ENCODE results near the gene PPP2R5C.

PPP2R5C gene

DNA sequence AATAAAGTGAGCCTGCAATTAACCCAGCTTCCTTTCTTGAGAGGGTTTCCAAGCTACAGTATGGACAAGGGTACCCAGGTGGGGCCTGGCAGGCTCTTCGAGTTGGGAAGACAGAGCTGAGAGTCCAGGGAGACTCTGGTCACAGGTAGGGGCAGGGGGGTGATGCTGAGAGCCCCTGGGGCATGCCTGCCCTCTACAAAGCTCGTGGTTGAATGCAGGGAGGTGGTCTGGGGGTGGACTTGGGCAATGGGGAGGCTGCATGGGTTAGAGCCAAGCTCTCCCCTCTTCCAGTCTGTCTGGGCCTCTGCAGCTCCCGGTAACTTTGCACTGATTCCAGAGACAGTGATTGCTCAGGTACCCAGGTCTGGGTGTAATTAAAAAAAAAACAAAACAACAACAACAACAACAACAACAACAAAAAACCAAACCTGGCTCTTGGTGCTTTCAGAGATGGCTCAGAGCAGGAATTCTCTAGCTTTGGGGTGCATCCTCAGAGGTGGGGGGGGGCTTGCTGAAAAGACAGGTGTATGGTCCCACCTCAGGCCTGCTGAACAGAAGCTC lies 30.8 kb upstream of the PPP2R5C start:
- Histone ChIP-seq H3K36me3 (ENCODE audit: control insufficient read depth in 2 of 2, insufficient read depth in 1 of 2, low read length in 2 of 2) (no peaks in the 10 kb centered on the region), H3K9me3 (ENCODE audit: control insufficient read depth, insufficient read depth, low read depth, low read length) (no peaks in the 10 kb centered on the region), H3K4me3 (ENCODE audit: low read depth, low read length) (no peak overlapping the region), H3K4me1 (ENCODE audit: control insufficient read depth, insufficient read depth, low read length) (no peaks in the 10 kb centered on the region), H3K27ac (ENCODE audit: extremely low read depth, low read depth, low read length) (no peak overlapping the region)
- ChIA-PET CTCF (interaction anchor here (0.6 to 1.4 kb wide), 6 partner anchors 9 to 586 kb away, joined by 3 to 7 read pairs (median 4); no protein-coding TSS in a partner anchor), POLR2A (interaction anchor here (0.5 to 1.3 kb wide), 3 partner anchors 16 to 392 kb away, joined by 3 read pairs; no protein-coding TSS in a partner anchor)
- TF ChIP-seq ZNF350 (tag by site-specific recombination; IDR thresholded peaks at IDR 0.05) = no peak
- no peak for TF ChIP-seq ZFP41 (tag by site-specific recombination; IDR thresholded peaks at IDR 0.05; ENCODE audit: borderline replicate concordance)
- no peak for TF ChIP-seq TCF7L2 (IDR thresholded peaks at IDR 0.05; ENCODE audit: borderline replicate concordance, low read depth, low read length)
- TF ChIP-seq ZNF114 (tag by site-specific recombination; IDR thresholded peaks at IDR 0.05) = no peak
- TF ChIP-seq RBAK (tag by site-specific recombination; IDR thresholded peaks at IDR 0.05) = no peak
- no peak for TF ChIP-seq ZSCAN23 (tag by site-specific recombination; IDR thresholded peaks at IDR 0.05)
- TF ChIP-seq ZNF16 (tag by site-specific recombination; IDR thresholded peaks at IDR 0.05; ENCODE audit: low read depth) = no peak
- TF ChIP-seq ZNF266 (tag by site-specific recombination; IDR thresholded peaks at IDR 0.05; ENCODE audit: low read depth) = no peak
- TF ChIP-seq, protein P1, sequence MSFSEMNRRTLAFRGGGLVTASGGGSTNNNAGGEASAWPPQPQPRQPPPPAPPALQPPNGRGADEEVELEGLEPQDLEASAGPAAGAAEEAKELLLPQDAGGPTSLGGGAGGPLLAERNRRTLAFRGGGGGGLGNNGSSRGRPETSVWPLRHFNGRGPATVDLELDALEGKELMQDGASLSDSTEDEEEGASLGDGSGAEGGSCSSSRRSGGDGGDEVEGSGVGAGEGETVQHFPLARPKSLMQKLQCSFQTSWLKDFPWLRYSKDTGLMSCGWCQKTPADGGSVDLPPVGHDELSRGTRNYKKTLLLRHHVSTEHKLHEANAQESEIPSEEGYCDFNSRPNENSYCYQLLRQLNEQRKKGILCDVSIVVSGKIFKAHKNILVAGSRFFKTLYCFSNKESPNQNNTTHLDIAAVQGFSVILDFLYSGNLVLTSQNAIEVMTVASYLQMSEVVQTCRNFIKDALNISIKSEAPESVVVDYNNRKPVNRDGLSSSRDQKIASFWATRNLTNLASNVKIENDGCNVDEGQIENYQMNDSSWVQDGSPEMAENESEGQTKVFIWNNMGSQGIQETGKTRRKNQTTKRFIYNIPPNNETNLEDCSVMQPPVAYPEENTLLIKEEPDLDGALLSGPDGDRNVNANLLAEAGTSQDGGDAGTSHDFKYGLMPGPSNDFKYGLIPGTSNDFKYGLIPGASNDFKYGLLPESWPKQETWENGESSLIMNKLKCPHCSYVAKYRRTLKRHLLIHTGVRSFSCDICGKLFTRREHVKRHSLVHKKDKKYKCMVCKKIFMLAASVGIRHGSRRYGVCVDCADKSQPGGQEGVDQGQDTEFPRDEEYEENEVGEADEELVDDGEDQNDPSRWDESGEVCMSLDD (tag by site-specific recombination; IDR thresholded peaks at IDR 0.05) = no peak

DNA sequence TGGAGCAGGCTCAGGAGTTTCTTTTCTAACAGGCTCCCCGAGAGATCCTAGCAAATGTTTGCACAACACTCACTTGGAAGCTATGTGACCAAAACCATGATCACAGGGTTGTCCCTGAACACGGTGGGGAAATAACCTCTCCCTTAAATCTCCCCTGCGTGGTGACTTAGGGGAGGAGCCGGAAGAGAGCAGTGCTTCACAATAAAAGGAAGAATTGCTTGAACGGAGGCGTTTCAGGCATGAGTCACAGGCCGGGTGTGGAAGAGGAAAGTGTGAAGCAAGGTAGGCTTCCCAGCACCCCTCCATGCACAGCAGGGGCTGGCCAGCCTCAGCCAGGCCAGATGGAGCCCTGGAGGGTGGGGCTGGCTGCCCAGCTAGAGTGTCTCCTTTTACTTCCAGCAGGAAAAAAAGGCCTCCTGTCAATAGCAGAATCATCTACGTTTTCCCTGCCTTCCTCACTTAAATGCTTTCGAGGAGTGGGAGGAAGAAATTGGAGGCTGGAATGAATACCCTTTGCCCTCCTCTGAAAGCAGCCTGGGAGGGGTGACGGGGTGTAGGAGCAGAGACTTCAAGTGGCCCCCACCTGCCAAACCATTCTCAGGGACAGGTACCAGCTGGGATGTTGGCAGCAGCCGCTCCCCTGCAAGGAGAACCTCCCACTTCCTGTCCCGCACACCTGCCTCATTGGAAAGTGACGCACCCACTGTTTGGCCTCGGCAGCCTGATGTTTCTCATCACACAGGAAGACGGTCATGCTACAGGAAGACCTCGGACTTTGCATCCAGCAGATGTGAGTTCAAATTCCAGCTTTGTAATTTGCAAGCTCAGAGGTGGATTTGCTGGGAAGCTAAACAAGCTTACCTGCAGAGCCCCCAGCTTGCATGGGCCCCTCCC lies 30.1 kb upstream of the PPP2R5C start:
- Histone ChIP-seq H3K9me3 (ENCODE audit: control insufficient read depth, insufficient read depth, low read depth, low read length) (no peaks in the 10 kb centered on the region), H3K27ac (ENCODE audit: extremely low read depth, low read depth, low read length) (no peak overlapping the region), H3K4me1 (ENCODE audit: control insufficient read depth, insufficient read depth, low read length) (no peaks in the 10 kb centered on the region), H3K4me3 (ENCODE audit: low read depth, low read length) (no peak overlapping the region), H3K36me3 (ENCODE audit: control insufficient read depth in 2 of 2, insufficient read depth in 1 of 2, low read length in 2 of 2) (no peaks in the 10 kb centered on the region)
- CTCF ChIA-PET = interaction anchor here (0.6 to 1.4 kb wide), 7 partner anchors 10 to 585 kb away, joined by 3 to 7 read pairs (median 4); no protein-coding TSS in a partner anchor
- POLR2A ChIA-PET = interaction anchor here (0.5 to 1.3 kb wide), 3 partner anchors 15 to 392 kb away, joined by 3 read pairs; no protein-coding TSS in a partner anchor
- TF ChIP-seq, protein P2, sequence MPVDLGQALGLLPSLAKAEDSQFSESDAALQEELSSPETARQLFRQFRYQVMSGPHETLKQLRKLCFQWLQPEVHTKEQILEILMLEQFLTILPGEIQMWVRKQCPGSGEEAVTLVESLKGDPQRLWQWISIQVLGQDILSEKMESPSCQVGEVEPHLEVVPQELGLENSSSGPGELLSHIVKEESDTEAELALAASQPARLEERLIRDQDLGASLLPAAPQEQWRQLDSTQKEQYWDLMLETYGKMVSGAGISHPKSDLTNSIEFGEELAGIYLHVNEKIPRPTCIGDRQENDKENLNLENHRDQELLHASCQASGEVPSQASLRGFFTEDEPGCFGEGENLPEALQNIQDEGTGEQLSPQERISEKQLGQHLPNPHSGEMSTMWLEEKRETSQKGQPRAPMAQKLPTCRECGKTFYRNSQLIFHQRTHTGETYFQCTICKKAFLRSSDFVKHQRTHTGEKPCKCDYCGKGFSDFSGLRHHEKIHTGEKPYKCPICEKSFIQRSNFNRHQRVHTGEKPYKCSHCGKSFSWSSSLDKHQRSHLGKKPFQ (tag by site-specific recombination; IDR thresholded peaks at IDR 0.05) = peak; percentile 67; the same call in 1 of the 2 replicates
- TF ChIP-seq SP2 (tag by site-specific recombination; IDR thresholded peaks at IDR 0.05) = peak; percentile 28; the same call in 1 of the 2 replicates
- no peak for TF ChIP-seq TCF7L2 (IDR thresholded peaks at IDR 0.05; ENCODE audit: borderline replicate concordance, low read depth, low read length)
- peak; percentile 40; the same call in 1 of the 2 replicates for TF ChIP-seq GLIS1 (tag by site-specific recombination; IDR thresholded peaks at IDR 0.05)
- peak; percentile 85 for TF ChIP-seq ZIC2 (tag by site-specific recombination; IDR thresholded peaks at IDR 0.05)
- TF ChIP-seq ZNF266 (tag by site-specific recombination; IDR thresholded peaks at IDR 0.05; ENCODE audit: low read depth) = no peak
- TF ChIP-seq ZNF600 (tag by site-specific recombination; IDR thresholded peaks at IDR 0.05) = peak; percentile 85
- peak; percentile 38 for TF ChIP-seq EGR2 (tag by site-specific recombination; IDR thresholded peaks at IDR 0.05; ENCODE audit: low read depth)
- TF ChIP-seq, protein P3, sequence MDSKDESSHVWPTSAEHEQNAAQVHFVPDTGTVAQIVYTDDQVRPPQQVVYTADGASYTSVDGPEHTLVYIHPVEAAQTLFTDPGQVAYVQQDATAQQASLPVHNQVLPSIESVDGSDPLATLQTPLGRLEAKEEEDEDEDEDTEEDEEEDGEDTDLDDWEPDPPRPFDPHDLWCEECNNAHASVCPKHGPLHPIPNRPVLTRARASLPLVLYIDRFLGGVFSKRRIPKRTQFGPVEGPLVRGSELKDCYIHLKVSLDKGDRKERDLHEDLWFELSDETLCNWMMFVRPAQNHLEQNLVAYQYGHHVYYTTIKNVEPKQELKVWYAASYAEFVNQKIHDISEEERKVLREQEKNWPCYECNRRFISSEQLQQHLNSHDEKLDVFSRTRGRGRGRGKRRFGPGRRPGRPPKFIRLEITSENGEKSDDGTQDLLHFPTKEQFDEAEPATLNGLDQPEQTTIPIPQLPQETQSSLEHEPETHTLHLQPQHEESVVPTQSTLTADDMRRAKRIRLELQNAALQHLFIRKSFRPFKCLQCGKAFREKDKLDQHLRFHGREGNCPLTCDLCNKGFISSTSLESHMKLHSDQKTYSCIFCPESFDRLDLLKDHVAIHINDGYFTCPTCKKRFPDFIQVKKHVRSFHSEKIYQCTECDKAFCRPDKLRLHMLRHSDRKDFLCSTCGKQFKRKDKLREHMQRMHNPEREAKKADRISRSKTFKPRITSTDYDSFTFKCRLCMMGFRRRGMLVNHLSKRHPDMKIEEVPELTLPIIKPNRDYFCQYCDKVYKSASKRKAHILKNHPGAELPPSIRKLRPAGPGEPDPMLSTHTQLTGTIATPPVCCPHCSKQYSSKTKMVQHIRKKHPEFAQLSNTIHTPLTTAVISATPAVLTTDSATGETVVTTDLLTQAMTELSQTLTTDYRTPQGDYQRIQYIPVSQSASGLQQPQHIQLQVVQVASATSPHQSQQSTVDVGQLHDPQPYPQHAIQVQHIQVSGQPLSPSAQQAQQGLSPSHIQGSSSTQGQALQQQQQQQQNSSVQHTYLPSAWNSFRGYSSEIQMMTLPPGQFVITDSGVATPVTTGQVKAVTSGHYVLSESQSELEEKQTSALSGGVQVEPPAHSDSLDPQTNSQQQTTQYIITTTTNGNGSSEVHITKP (tag by site-specific recombination; IDR thresholded peaks at IDR 0.05) = 0 out of 2 replicates have a peak, but pooled peaks have one; percentile 36
- TF ChIP-seq ZNF660 (tag by site-specific recombination; IDR thresholded peaks at IDR 0.05) = 0 out of 2 replicates have a peak, but pooled peaks have one; percentile 52
- TF ChIP-seq ZNF792 (tag by site-specific recombination; IDR thresholded peaks at IDR 0.05) = no peak
- peak; percentile 70 for TF ChIP-seq SP7 (tag by site-specific recombination; IDR thresholded peaks at IDR 0.05)
- no peak for TF ChIP-seq ZNF2 (tag by site-specific recombination; IDR thresholded peaks at IDR 0.05)
- TF ChIP-seq, protein P4, sequence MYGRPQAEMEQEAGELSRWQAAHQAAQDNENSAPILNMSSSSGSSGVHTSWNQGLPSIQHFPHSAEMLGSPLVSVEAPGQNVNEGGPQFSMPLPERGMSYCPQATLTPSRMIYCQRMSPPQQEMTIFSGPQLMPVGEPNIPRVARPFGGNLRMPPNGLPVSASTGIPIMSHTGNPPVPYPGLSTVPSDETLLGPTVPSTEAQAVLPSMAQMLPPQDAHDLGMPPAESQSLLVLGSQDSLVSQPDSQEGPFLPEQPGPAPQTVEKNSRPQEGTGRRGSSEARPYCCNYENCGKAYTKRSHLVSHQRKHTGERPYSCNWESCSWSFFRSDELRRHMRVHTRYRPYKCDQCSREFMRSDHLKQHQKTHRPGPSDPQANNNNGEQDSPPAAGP (tag by site-specific recombination; IDR thresholded peaks at IDR 0.05) = peak; percentile 53; the same call in 1 of the 2 replicates
- peak; percentile 95 for TF ChIP-seq MYNN (tag by site-specific recombination; IDR thresholded peaks at IDR 0.05; ENCODE audit: borderline replicate concordance)
- TF ChIP-seq ZNF24 (tag by site-specific recombination; IDR thresholded peaks at IDR 0.05) = 0 out of 2 replicates have a peak, but pooled peaks have one; percentile 19
- TF ChIP-seq ZFHX2 (tag by site-specific recombination; conservative IDR thresholded peaks at IDR 0.05) = peak; percentile 69

Measured in HEK293 (cell line).